Measurements from ENCODE around the gene ZMAT5.

GRCh38 chr22:29715240-29715639 is 51.6 kb downstream of the ZMAT5 start:
- TF ChIP-seq, protein P1, sequence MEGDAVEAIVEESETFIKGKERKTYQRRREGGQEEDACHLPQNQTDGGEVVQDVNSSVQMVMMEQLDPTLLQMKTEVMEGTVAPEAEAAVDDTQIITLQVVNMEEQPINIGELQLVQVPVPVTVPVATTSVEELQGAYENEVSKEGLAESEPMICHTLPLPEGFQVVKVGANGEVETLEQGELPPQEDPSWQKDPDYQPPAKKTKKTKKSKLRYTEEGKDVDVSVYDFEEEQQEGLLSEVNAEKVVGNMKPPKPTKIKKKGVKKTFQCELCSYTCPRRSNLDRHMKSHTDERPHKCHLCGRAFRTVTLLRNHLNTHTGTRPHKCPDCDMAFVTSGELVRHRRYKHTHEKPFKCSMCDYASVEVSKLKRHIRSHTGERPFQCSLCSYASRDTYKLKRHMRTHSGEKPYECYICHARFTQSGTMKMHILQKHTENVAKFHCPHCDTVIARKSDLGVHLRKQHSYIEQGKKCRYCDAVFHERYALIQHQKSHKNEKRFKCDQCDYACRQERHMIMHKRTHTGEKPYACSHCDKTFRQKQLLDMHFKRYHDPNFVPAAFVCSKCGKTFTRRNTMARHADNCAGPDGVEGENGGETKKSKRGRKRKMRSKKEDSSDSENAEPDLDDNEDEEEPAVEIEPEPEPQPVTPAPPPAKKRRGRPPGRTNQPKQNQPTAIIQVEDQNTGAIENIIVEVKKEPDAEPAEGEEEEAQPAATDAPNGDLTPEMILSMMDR (IDR thresholded peaks at IDR 0.05; ENCODE audit: borderline replicate concordance, extremely low read depth, low read length, poor library complexity, severe bottlenecking) = no peak
- TF ChIP-seq EZH2 (IDR thresholded peaks at IDR 0.05; ENCODE audit: borderline replicate concordance, low read depth, low read length, severe bottlenecking) = no peak

Measured in DND-41 (cell line).